Measurements from ENCODE around the gene FHOD1. TPM values are rescaled to one million over a fixed set of nuclear protein-coding genes. Genes with fewer than 3 reads are reported as not detected.
A peak's percentile ranks its signal among the peaks of the same experiment; 100 is the strongest.

Gene FHOD1
- polyA plus RNA-seq, 1 of the 3 experiments (the other 2 are of a cell fraction), result 70.9 TPM

GRCh38 chr16:67199011-67199807 is 48.1 kb downstream of the FHOD1 start, which contains the start of gene ELMO3:
Gene ELMO3 (plus strand): TSS chr16:67199131. CDS start chr16:67199327, 196 bp downstream.
- POLR2A ChIA-PET, result interaction anchor here (1.2 to 1.4 kb wide), 2 partner anchors 9 to 29 kb away, joined by 3 to 4 read pairs; partner anchors contain the start of gene NOL3
- H3K9ac ChIP-seq, result no peak within 1 kb of the TSS

GRCh38 chr16:67198238-67198734 is 49.0 kb downstream of the FHOD1 start:
- Histone ChIP-seq H3K79me2 (ENCODE audit: insufficient read depth) (peaks cover 34% of the 10 kb centered on the region), H3K4me2 (no peak overlapping the region), H3K9ac (no peak overlapping the region), H2AFZ (ENCODE audit: low read depth) (no peak overlapping the region), H4K20me1 (ENCODE audit: insufficient read depth) (peaks cover 10% of the 10 kb centered on the region), H3K27me3 (ENCODE audit: insufficient read depth) (no peaks in the 10 kb centered on the region), H3K9me3 (no peaks in the 10 kb centered on the region), H3K27ac (ENCODE audit: low read depth in 2 of 2, low read length in 1 of 2) (no peak overlapping the region; a peak in 1 of 4 replicates), H3F3A (replicated peaks; ENCODE audit: insufficient read depth) (peaks cover 31% of the 10 kb centered on the region), H3K4me3 (ENCODE audit: low read depth in 2 of 2, low read length in 1 of 2) (no peak overlapping the region), H3K9me2 (no peaks in the 10 kb centered on the region), H3K4me1 (ENCODE audit: control insufficient read depth in 1 of 2, insufficient read depth in 2 of 2, low read depth in 1 of 2, low read length in 1 of 2) (peaks cover 3 to 13% of the 10 kb centered on the region in 2 experiments; a peak in 3 of 4 replicates), H3K36me3 (replicated peaks in 1 of 2; ENCODE audit: control insufficient read depth in 1 of 2, insufficient read depth in 2 of 2, low read length in 1 of 2) (peaks cover 34 to 85% of the 10 kb centered on the region in 2 experiments)
- 78% methylated on average over 9 of the region's 12 CpGs for WGBS (ENCODE audit: low lambda C conversion rate)
- CTCF ChIA-PET, result interaction anchor here (1.1 to 2.5 kb wide), 15 partner anchors 9 to 244 kb away, joined by 3 to 8 read pairs (median 4); partner anchors contain the start of genes B3GNT9, CES3, EXOC3L1 and KCTD19
- DNase-seq, result peak; percentile 81
- TF ChIP-seq POLR2AphosphoS5 (IDR thresholded peaks at IDR 0.05; ENCODE audit: low read depth, low read length) (0 out of 2 replicates have a peak, but pooled peaks have one; percentile 16), RAD21 (IDR thresholded peaks at IDR 0.05; ENCODE audit: low read length) (0 out of 2 replicates have a peak, but pooled peaks have one; percentile 20), EZH2phosphoT487 (IDR thresholded peaks at IDR 0.05; ENCODE audit: borderline replicate concordance, low read depth) (no peak), CTCF (IDR thresholded peaks at IDR 0.05) (peak; percentile 60)
- POLR2A ChIA-PET, result interaction anchor here (0.9 to 1.7 kb wide), 7 partner anchors 8 to 50 kb away, joined by 3 to 8 read pairs (median 4); partner anchors contain the start of genes NOL3 and SLC9A5

More at GRCh38 chr16:67199011-67199807, 48.1 kb downstream of the FHOD1 start, which contains the start of gene ELMO3:
- Histone ChIP-seq H3K36me3 (replicated peaks in 1 of 2; ENCODE audit: control insufficient read depth in 1 of 2, insufficient read depth in 2 of 2, low read length in 1 of 2) (peaks cover 34 to 84% of the 10 kb centered on the region in 2 experiments), H3K79me2 (ENCODE audit: insufficient read depth) (peaks cover 25% of the 10 kb centered on the region; the same call in 1 of the 2 replicates), H3K4me3 (ENCODE audit: low read depth in 2 of 2, low read length in 1 of 2) (no peak within 1 kb of the TSS), H3K4me2 (no peak within 1 kb of the TSS), H3K4me1 (ENCODE audit: control insufficient read depth in 1 of 2, insufficient read depth in 2 of 2, low read depth in 1 of 2, low read length in 1 of 2) (peaks cover 0 to 4% of the 10 kb centered on the region in 2 experiments; a peak in 1 of 4 replicates), H3K27me3 (ENCODE audit: insufficient read depth) (no peaks in the 10 kb centered on the region), H3F3A (replicated peaks; ENCODE audit: insufficient read depth) (peaks cover 31% of the 10 kb centered on the region), H3K9me2 (no peaks in the 10 kb centered on the region), H4K20me1 (ENCODE audit: insufficient read depth) (peaks cover 1% of the 10 kb centered on the region), H2AFZ (ENCODE audit: low read depth) (no peak within 1 kb of the TSS), H3K9me3 (no peaks in the 10 kb centered on the region), H3K27ac (ENCODE audit: low read depth in 2 of 2, low read length in 1 of 2) (no peak within 1 kb of the TSS; a peak in 1 of 4 replicates)
- CTCF ChIA-PET, result interaction anchor here (1.0 to 2.5 kb wide), 5 partner anchors 11 to 304 kb away, joined by 3 to 8 read pairs (median 4); partner anchors contain the start of genes KCTD19 and LRRC36
- 93% methylated on average over 35 of the region's 61 CpGs for WGBS (ENCODE audit: low lambda C conversion rate)
- no peak for TF ChIP-seq EP300 (IDR thresholded peaks at IDR 0.05; ENCODE audit: borderline replicate concordance in 1 of 2, low read depth in 1 of 2, low read length in 1 of 2)
- DNase-seq, result peak; percentile 72
